DMS79 treated with DMSO at 0.1 percent for 48 hours (cell line): ENCODE measurements around the gene GPI.
"Not testable (repeated sequence)": the region's sequence is repeated elsewhere in the genome, so short reads cannot be mapped to it uniquely, and the experiment has no call there.

Experiments
- DNase-seq: peaks from one replicate; lab custom pipeline; 2025; lab: John Stamatoyannopoulos, UW

The GPI gene

DNA sequence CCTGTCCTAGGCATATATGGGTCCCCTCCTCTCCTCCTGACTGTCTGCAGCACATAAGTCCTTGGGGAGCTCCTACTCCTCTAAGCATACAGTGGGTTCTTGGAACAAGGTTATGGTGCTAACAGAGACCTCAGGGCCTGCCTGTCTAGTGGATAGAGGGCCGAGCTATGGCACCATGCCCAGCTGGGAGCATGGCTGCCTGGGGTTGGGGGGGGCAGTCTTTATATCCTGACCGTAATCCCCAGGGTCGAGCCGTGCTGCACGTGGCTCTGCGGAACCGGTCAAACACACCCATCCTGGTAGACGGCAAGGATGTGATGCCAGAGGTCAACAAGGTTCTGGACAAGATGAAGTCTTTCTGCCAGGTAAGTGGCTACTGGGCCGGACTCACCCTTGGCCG, 3.3 kb downstream of the GPI start:
- DNase-seq = no peak

DNA sequence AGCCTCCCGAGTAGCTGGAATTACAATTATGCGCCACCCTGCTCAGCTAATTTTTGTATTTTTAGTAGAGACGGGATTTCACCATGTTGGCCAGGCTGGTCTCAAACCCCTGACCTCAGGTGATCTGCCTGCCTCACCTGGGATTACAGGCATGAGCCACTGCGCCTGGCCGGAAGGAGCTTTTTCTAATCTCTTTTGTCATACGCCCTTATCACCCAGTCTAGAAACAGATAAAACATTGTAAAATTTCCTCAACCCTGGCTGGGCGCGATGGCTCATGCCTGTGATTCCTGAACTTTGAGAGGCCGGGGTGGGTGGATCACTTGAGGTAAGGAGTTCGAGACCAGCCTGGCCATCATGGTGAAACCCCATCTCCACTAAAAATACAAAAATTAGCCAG, 4.2 kb downstream of the GPI start:
- DNase-seq = not testable (repeated sequence)

DNA sequence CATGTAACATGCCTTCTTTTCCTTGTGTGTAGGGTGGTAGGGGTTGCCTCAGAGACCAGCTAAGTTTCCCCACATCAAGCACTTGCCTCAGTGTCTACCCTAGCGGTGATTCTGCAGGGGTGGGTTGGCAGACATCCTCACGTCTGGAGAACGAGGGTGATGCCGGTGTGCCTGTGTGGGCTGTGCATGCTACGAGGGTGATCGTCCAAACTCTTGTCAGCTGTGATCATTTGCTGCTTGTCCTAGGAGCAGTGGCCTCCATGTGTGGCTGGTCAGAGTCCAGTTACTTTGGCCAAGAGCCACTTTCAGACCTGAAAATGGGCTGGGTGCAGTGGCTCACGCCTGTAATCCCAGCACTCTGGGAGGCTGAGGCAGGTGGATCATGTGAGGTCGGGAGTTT, 5.1 kb downstream of the GPI start:
- no peak for DNase-seq

DNA sequence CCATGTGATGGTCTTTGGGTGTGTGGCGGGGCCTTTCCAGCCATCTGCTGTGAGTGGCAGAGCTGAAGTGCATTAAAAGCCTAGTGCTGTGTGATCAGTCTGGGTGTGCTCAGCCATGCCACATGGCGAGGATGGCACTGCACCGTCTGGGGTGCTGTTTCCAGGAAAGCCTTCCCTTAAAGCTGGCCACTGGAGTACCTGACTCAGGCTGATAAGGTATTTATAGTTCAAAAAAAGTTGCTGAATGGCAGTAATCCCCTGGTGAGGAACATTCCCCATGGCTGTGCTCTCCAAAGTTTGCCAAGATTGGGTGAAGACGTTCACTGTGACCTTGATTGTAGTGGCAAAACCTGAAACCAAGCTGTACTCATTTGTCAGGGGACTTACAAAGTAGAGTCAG, 6.0 kb downstream of the GPI start:
- no peak for DNase-seq

DNA sequence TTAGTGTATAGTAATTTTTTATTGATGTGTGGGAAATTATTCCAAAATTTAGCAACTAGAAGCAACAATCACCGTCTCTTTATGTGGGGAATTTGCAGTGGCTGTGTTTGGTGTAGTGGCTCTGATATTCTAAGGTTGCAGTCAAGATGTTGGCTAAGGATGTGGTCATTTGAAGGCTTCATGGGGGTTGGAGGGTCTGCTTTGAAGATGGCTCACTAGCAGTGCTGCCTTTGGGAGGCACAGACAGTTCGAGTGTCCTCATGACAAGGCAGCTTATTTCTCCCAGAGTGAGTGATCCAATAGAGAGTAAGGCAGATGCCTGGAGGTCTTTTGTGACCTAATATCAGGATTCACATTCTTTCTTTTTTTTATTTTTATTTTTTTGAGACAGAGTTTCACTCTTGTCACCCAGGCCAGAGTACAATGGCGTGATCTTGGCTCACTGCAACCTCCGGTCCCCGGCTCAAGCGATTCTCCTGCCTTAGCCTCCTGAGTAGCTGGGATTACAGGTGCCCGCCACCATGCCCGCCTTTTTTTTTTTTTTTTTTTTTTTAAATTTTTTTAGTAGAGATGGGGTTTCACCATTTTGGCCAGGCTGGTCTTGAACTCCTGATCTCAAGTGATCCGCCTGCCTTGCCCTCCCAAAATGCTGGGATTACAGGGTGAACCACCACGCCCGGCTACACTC, 8.7 kb downstream of the GPI start:
- no peak for DNase-seq

- no peak for DNase-seq
Measured at GRCh38 chr19:34375598-34375997, 10.6 kb downstream of the GPI start.

- DNase-seq = no peak
Measured at GRCh38 chr19:34380639-34381241, 15.7 kb downstream of the GPI start.

DNA sequence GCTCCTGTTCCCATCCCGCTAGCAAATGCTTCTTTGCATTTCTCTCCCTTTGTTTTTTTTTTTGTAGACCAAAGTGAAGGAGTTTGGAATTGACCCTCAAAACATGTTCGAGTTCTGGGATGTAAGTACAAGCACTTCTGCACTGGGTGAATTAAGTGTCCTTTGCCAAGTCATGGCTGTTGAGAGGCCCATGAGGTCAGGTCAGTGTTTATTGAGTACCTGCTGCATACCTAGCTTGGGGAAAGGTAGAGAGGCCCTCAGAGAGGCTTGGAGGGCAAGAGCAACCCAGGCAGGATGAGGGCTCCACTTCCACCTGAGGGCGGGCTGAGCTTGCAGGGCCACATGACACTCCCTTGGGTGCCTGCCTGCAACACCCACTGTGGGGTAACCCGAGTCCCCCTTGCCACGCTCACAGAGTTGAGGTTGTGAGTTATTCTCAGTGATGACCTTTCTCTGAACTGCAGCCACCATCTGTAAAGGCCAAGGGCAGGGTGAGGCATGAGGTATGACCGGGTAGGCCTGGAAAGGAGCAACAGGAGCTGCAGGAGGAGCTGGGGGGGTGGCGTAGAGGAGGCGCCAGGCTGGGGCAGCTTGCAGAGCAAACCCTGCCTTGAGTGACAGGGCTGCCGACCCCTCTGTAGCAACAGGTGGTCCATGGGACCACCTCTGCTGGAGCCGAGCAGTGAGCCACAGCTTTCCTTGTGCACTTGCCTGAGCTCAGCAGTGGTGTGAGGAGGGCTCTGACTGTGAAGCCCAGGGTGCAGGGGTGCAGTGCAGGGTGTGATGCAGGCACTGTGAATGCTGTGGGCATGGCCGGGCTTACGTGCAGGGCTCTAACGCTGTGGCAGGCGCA, 16.6 kb downstream of the GPI start:
- no peak for DNase-seq

DNA sequence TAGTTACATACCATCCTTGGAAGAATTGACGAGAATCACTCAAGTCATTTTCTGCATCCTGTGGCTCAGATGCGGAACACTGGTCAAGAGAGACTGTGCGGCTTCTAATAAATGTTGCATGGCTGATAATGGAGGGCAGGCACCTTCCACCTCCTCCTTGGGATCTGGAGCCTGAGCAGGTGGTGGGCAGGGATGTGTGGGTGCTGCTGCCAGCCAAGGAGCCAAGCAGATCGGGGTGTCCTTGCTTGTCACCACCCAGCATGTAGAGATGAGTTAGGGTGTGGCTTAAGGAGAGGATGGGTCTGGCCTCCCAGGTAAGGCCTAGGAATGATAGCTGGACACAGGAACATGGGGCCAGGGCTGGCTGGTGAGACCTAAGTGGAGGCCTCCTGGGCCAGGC, 17.5 kb downstream of the GPI start:
- no peak for DNase-seq

DNA sequence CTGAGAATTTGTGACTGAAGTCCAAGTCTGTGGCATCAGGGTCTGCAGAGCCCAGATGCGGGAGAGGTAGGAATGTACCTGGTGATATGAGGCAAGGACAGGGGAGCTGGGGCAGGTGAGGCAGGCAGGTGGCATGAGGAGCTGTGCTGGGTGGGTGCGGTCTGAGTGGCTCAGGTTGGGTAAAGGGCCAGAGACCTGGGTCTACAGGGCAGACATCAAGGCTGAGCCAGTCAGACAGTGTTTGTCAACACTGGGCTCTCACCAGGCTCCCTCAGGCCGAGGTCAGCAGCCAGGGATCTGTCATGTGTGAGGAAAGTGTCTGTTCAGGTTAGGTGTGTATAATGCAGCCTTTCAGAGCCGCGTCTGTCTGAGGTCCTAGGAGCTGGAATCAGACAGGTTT, 18.6 kb downstream of the GPI start:
- no peak for DNase-seq

DNA sequence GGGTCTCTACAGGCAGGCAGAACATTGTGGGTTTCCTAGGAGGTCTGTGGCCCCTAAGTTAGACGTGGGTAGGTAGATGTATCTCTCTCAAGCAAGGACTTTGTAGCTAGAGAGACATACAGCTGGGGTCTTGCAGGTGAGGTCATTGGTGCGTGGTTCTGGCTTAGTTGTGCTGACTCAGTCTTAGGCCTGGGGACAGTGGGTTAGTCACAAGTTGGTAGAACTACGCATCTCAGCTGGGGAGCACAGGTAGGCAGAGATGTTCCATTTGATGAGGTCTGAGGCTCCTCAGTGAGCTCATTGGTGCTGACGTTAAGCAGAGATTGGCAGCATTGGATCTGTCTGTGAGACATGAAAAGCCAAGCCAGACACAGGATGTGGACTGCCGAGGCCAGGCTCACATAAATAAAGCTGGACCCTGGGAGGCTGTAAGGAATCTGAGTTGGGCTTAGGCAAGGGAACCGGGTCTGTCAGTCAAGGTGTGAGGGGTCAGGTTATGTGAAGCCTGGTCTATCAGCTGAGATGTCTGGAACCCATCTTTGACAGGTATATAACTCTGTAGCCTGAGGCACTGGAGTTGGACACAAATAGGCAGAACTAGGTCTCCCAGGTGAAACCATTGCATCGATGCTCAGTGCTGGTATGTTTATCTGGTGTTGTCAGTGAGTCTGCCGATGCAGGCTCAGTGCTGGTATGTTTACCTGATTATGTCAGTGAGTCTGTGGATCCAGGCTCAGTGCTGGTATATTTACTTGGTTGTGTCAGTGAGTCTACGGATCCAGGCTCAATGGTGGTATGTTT, 21.8 kb downstream of the GPI start:
- DNase-seq = no peak

DNA sequence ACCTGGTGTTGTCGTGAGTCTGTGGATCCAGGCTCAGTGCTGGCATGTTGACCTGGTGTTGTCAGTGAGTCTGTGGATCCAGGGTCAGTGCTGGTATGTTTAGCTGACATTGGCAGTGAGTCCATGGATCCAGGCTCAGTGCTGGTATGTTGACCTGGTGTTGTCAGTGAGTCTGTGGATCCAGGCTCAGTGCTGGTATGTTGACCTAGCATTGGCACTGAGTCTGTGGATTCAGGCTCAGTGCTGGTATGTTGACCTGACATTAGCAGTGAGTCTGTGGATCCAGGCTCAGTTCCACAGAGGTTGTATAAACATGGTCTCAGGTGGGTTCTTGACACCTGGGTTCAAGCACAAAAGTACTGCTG, 22.4 kb downstream of the GPI start:
- no peak for DNase-seq

DNA sequence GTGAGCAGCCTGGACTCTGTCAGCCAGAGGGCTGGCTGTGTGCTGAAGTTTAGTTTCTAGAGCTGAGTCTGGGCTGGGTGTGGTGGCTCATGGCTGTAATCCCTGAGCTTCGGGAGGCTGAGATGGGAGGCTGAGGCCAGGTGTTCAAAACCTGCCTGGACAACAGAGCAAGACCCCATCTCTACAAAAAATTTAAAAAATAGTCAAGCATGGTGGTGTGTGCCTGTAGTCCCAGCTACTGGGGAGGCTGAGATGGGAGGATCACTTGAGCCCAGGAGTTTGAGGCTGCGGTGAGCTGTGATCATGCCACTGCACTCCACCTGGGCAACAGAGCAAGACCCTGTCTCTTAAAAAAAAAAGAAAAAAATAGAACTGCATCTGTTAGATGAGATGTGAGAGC, 23.7 kb downstream of the GPI start:
- DNase-seq = not testable (repeated sequence)

DNA sequence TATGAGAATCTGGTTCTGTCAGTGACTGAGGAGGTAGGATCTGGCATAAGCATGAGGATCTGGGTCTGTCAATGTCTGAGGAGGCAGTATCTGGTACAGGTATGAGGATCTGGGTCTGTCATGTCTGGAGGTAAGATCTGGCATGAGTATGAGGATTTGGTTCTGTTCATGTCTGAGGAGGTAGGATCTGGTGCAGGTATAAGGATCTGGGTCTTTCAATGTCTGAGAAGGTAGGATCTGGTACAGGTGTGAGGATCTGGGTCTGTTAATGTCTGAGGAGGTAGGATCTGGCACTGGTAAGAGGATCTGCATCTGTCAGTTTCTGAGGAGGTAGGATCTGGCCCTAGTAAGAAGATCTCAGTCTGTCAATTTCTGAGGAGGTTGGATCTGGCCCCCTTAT, 26.8 kb downstream of the GPI start:
- DNase-seq = no peak

DNA sequence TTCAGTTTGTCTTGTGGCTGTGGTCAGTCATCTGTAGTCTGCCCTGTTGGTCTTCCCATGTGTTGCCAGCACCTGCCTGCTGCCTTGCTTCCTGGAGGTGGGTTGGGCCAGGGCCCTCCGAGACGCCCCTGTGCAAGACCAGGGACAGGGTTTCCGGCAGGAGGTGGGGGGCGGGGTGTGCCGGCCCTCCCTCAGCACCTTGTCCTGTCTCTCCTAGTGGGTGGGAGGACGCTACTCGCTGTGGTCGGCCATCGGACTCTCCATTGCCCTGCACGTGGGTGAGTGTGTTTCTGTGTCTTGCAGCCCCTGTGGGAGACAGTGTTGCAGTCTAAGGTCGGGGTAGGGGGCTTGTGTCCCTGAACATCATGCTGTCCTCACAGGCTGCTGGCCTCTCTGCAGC, 28.0 kb downstream of the GPI start:
- DNase-seq = no peak

- DNase-seq = no peak
Measured at GRCh38 chr19:34393629-34394028, 28.6 kb downstream of the GPI start.

- no peak for DNase-seq
Measured at GRCh38 chr19:34397853-34398252, 32.9 kb downstream of the GPI start.

- no peak for DNase-seq
Measured at GRCh38 chr19:34399886-34400285, 34.9 kb downstream of the GPI start.

- not testable (repeated sequence) for DNase-seq
Measured at GRCh38 chr19:34400844-34401243, 35.8 kb downstream of the GPI start.

GRCh38 chr19:34402074-34402600, 37.1 kb downstream of the GPI start:
- DNase-seq = no peak

GRCh38 chr19:34403784-34404108, 38.8 kb downstream of the GPI start:
- DNase-seq = no peak
